Measurements from ENCODE around the gene PSMD9.
"Not testable (repeated sequence)": the region's sequence is repeated elsewhere in the genome, so short reads cannot be mapped to it uniquely, and the experiment has no call there.

PSMD9 gene

DNA sequence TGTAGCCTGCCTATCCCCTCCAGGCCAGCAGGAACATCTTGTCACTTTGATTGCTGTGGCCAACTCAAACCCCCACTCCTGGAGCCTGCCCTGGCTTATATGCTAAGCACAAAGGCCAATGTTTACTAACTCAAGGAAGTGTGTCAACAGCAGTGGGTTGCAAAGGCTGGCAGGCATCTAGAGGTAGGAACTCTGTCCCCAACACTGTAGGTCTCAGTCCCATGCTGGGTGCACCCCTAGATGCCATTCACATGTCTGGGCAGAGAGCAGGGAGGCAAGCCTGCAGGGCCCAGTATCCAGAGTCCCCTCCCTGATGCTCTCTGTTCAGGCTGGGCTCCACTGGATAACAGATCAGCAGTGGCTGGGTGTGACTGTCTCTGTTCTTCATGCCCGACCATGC lies 28.3 kb upstream of the PSMD9 start:
- H3K36me3 ChIP-seq (replicated peaks in 1 of 2; ENCODE audit: control insufficient read depth in 2 of 2, insufficient read depth in 2 of 2, low read length in 2 of 2): no peaks in the 10 kb centered on the region
- peak overlapping the region; percentile 32 for H2AK5ac ChIP-seq (ENCODE audit: low read depth, low read length)
- H4K91ac ChIP-seq (ENCODE audit: low read depth, low read length, poor library complexity): no peak overlapping the region
- H3K14ac ChIP-seq (ENCODE audit: low read length): no peak overlapping the region
- H3K9me3 ChIP-seq (replicated peaks in 1 of 2; ENCODE audit: control insufficient read depth in 2 of 2, insufficient read depth in 1 of 2, low read depth in 1 of 2, low read length in 2 of 2): no peaks in the 10 kb centered on the region
- H3K4me2 ChIP-seq (ENCODE audit: insufficient read depth, low read length, poor library complexity, severe bottlenecking): no peak overlapping the region
- no peak overlapping the region for H3K27ac ChIP-seq (replicated peaks; ENCODE audit: low read length)
- H3K4me3 ChIP-seq (ENCODE audit: low read length in 2 of 2): no peak overlapping the region
- H2BK12ac ChIP-seq (ENCODE audit: low read length): peak overlapping the region; percentile 65
- H3K9ac ChIP-seq (ENCODE audit: low read depth, low read length, poor library complexity): no peak overlapping the region
- peak overlapping the region; percentile 6 for H2BK15ac ChIP-seq (ENCODE audit: low read length)
- no peak overlapping the region for H3K4ac ChIP-seq (ENCODE audit: low read length)
- no peak overlapping the region for H4K8ac ChIP-seq (ENCODE audit: low read depth, low read length)
- no peak overlapping the region for H3K23ac ChIP-seq (ENCODE audit: low read depth, low read length, poor library complexity)
- H2BK5ac ChIP-seq (ENCODE audit: low read length): no peak overlapping the region
- H2BK120ac ChIP-seq (ENCODE audit: low read depth, low read length): no peak overlapping the region
- H2AFZ ChIP-seq (ENCODE audit: low read length): no peak overlapping the region
- H3K79me1 ChIP-seq (ENCODE audit: low read depth, low read length): no peaks in the 10 kb centered on the region
- DNase-seq (ENCODE audit: low spot score): no peak
- WGBS, 2 donors (ENCODE audit: extremely low coverage in 2 of 2, insufficient read length in 2 of 2, insufficient replicate concordance in 1 of 2): no CpG with 5 or more reads among the region's 1 CpG
- no peaks in the 10 kb centered on the region for H3K27me3 ChIP-seq (ENCODE audit: control insufficient read depth in 3 of 3, insufficient read depth in 3 of 3, low read depth in 1 of 3, low read length in 3 of 3)
- H3K4me1 ChIP-seq (ENCODE audit: control insufficient read depth in 2 of 2, insufficient read depth in 1 of 2, low read depth in 1 of 2, low read length in 2 of 2): peaks cover 19 to 24% of the 10 kb centered on the region in 2 donors
- H3K18ac ChIP-seq (ENCODE audit: low read length): peak overlapping the region; percentile 80

DNA sequence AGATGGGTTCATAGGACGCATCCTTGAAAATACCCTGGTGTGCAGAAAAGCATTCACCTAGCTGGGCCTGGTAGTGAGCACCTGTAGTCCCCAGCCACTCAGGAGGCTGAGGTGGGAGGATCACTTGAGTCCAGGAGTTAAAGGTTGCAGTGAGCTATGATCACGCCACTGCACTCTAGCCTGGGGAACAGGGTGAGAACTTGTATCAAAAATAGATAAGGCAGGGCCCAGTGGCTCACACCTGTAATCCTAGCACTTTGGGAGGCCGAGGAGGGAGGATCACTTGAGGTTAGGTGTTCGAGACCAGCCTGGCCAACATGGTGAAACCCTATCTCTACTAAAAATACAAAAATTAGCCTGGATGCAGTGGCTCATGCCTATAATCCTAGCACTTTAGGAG lies 27.9 kb upstream of the PSMD9 start:
- not testable (repeated sequence) for H2BK5ac ChIP-seq (ENCODE audit: low read length); H3K23ac ChIP-seq (ENCODE audit: low read depth, low read length, poor library complexity); H3K4ac ChIP-seq (ENCODE audit: low read length); DNase-seq (ENCODE audit: low spot score); H2AK5ac ChIP-seq (ENCODE audit: low read depth, low read length); H3K9ac ChIP-seq (ENCODE audit: low read depth, low read length, poor library complexity); H3K4me2 ChIP-seq (ENCODE audit: insufficient read depth, low read length, poor library complexity, severe bottlenecking); H2AFZ ChIP-seq (ENCODE audit: low read length); H4K8ac ChIP-seq (ENCODE audit: low read depth, low read length); H3K14ac ChIP-seq (ENCODE audit: low read length); H2BK120ac ChIP-seq (ENCODE audit: low read depth, low read length); H3K27ac ChIP-seq (replicated peaks; ENCODE audit: low read length); H3K9me3 ChIP-seq (replicated peaks in 1 of 2; ENCODE audit: control insufficient read depth in 2 of 2, insufficient read depth in 1 of 2, low read depth in 1 of 2, low read length in 2 of 2); H2BK15ac ChIP-seq (ENCODE audit: low read length); H3K79me1 ChIP-seq (ENCODE audit: low read depth, low read length); H3K18ac ChIP-seq (ENCODE audit: low read length); H2BK12ac ChIP-seq (ENCODE audit: low read length); H3K4me3 ChIP-seq (ENCODE audit: low read length in 2 of 2); H3K36me3 ChIP-seq (replicated peaks in 1 of 2; ENCODE audit: control insufficient read depth in 2 of 2, insufficient read depth in 2 of 2, low read length in 2 of 2); H4K91ac ChIP-seq (ENCODE audit: low read depth, low read length, poor library complexity); H3K27me3 ChIP-seq (ENCODE audit: control insufficient read depth in 3 of 3, insufficient read depth in 3 of 3, low read depth in 1 of 3, low read length in 3 of 3)
- WGBS, 2 donors (ENCODE audit: extremely low coverage in 2 of 2, insufficient read length in 2 of 2, insufficient replicate concordance in 1 of 2): no CpG with 5 or more reads among the region's 4 CpGs
- H3K4me1 ChIP-seq (ENCODE audit: control insufficient read depth in 2 of 2, insufficient read depth in 1 of 2, low read depth in 1 of 2, low read length in 2 of 2): peaks cover 19 to 24% of the 10 kb centered on the region in 2 donors

DNA sequence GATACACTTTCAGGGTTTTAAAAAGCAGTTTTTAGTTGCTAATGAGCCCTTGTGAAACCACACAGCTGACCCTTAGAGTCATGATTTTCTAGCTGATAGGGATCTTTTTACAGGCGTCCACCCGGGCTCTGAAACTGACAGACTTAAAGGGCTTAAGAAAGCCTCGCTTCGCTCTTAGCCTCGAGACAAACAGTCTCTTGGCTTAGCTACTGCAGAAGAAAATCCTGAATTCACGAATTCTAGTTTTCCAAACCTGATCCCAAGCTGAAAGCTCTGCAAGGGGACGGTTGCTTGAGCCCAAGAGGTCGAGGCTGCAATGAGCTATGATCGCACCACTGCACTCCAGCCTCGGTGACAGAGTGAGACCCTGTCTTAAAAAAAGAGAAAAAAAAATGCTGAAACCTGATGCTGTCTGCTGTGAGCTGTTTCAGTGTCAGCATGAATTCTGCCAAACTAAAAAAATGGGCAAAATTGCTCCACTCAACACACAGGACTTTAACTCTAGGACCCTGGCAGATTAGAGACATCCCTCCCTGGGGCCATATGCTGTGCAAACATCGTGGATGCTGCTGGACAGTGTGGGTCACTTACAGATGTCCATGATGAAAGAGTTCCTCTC lies 26.8 kb upstream of the PSMD9 start:
- no peak overlapping the region for H3K23ac ChIP-seq (ENCODE audit: low read depth, low read length, poor library complexity)
- H3K9ac ChIP-seq (ENCODE audit: low read depth, low read length, poor library complexity): no peak overlapping the region
- H4K91ac ChIP-seq (ENCODE audit: low read depth, low read length, poor library complexity): no peak overlapping the region
- no peaks in the 10 kb centered on the region for H3K36me3 ChIP-seq (replicated peaks in 1 of 2; ENCODE audit: control insufficient read depth in 2 of 2, insufficient read depth in 2 of 2, low read length in 2 of 2)
- H3K4me2 ChIP-seq (ENCODE audit: insufficient read depth, low read length, poor library complexity, severe bottlenecking): no peak overlapping the region
- H2BK5ac ChIP-seq (ENCODE audit: low read length): no peak overlapping the region
- H2AK5ac ChIP-seq (ENCODE audit: low read depth, low read length): no peak overlapping the region
- H2BK12ac ChIP-seq (ENCODE audit: low read length): no peak overlapping the region
- peak overlapping the region; percentile 25 for H3K27ac ChIP-seq (replicated peaks; ENCODE audit: low read length)
- H3K18ac ChIP-seq (ENCODE audit: low read length): no peak overlapping the region
- no peak overlapping the region for H2BK120ac ChIP-seq (ENCODE audit: low read depth, low read length)
- H3K4me3 ChIP-seq (ENCODE audit: low read length in 2 of 2): peak overlapping the region in 1 of 2 donors; percentile 24
- DNase-seq (ENCODE audit: low spot score): no peak
- H3K4me1 ChIP-seq (ENCODE audit: control insufficient read depth in 2 of 2, insufficient read depth in 1 of 2, low read depth in 1 of 2, low read length in 2 of 2): peaks cover 19 to 24% of the 10 kb centered on the region in 2 donors
- no peaks in the 10 kb centered on the region for H3K9me3 ChIP-seq (replicated peaks in 1 of 2; ENCODE audit: control insufficient read depth in 2 of 2, insufficient read depth in 1 of 2, low read depth in 1 of 2, low read length in 2 of 2)
- peak overlapping the region; percentile 91 for H2AFZ ChIP-seq (ENCODE audit: low read length)
- H3K14ac ChIP-seq (ENCODE audit: low read length): no peak overlapping the region
- no peak overlapping the region for H3K4ac ChIP-seq (ENCODE audit: low read length)
- H2BK15ac ChIP-seq (ENCODE audit: low read length): no peak overlapping the region
- H4K8ac ChIP-seq (ENCODE audit: low read depth, low read length): no peak overlapping the region
- no peaks in the 10 kb centered on the region for H3K27me3 ChIP-seq (ENCODE audit: control insufficient read depth in 3 of 3, insufficient read depth in 3 of 3, low read depth in 1 of 3, low read length in 3 of 3)
- no peaks in the 10 kb centered on the region for H3K79me1 ChIP-seq (ENCODE audit: low read depth, low read length)
- no CpG with 5 or more reads among the region's 11 CpGs for WGBS, 2 donors (ENCODE audit: extremely low coverage in 2 of 2, insufficient read length in 2 of 2, insufficient replicate concordance in 1 of 2)

DNA sequence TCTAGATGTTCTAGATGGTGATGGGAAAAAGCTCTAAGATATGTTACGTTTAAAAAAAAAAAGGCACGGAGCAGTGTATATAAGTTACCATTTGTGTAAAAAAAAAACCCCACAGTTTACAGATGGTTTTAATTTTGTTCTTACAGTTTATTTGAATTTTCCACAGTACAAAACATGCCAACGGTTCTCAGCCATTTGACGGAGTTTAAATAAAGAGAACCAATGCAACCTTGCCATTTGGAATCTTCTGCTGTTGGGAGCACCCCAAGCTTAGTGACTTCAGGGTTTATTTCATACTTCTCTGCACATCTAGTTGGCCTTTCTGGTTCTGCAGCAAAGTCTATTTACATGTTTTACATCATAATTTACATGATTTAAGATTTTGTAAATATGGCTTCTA lies 22.3 kb upstream of the PSMD9 start:
- Histone ChIP-seq H2BK12ac (ENCODE audit: low read length) (no peak overlapping the region), H4K91ac (ENCODE audit: low read depth, low read length, poor library complexity) (no peak overlapping the region), H2AK5ac (ENCODE audit: low read depth, low read length) (no peak overlapping the region), H2BK120ac (ENCODE audit: low read depth, low read length) (no peak overlapping the region), H4K8ac (ENCODE audit: low read depth, low read length) (no peak overlapping the region), H3K4me1 (ENCODE audit: control insufficient read depth in 2 of 2, insufficient read depth in 1 of 2, low read depth in 1 of 2, low read length in 2 of 2) (peaks cover 0 to 2% of the 10 kb centered on the region in 2 donors), H3K4me2 (ENCODE audit: insufficient read depth, low read length, poor library complexity, severe bottlenecking) (no peak overlapping the region), H3K4ac (ENCODE audit: low read length) (no peak overlapping the region), H3K14ac (ENCODE audit: low read length) (no peak overlapping the region), H3K23ac (ENCODE audit: low read depth, low read length, poor library complexity) (no peak overlapping the region), H3K79me1 (ENCODE audit: low read depth, low read length) (no peaks in the 10 kb centered on the region), H3K18ac (ENCODE audit: low read length) (no peak overlapping the region), H3K36me3 (replicated peaks in 1 of 2; ENCODE audit: control insufficient read depth in 2 of 2, insufficient read depth in 2 of 2, low read length in 2 of 2) (no peaks in the 10 kb centered on the region), H2AFZ (ENCODE audit: low read length) (no peak overlapping the region), H2BK15ac (ENCODE audit: low read length) (no peak overlapping the region), H3K4me3 (ENCODE audit: low read length in 2 of 2) (no peak overlapping the region), H3K9me3 (replicated peaks in 1 of 2; ENCODE audit: control insufficient read depth in 2 of 2, insufficient read depth in 1 of 2, low read depth in 1 of 2, low read length in 2 of 2) (peaks cover 0 to under 1% of the 10 kb centered on the region in 2 donors), H2BK5ac (ENCODE audit: low read length) (no peak overlapping the region), H3K9ac (ENCODE audit: low read depth, low read length, poor library complexity) (no peak overlapping the region), H3K27me3 (ENCODE audit: control insufficient read depth in 3 of 3, insufficient read depth in 3 of 3, low read depth in 1 of 3, low read length in 3 of 3) (no peaks in the 10 kb centered on the region), H3K27ac (replicated peaks; ENCODE audit: low read length) (no peak overlapping the region)
- no CpG with 5 or more reads among the region's 4 CpGs for WGBS, 2 donors (ENCODE audit: extremely low coverage in 2 of 2, insufficient read length in 2 of 2, insufficient replicate concordance in 1 of 2)
- DNase-seq (ENCODE audit: low spot score): no peak

Measured in neuronal stem cell (in vitro differentiated cells).